Suppressor macrophage treated with lipopolysaccharide for 4 hours (primary cell): ENCODE measurements around the gene KRT75.
A peak's percentile ranks its signal among the peaks of the same experiment; 100 is the strongest.
"Not testable (repeated sequence)": the region's sequence is repeated elsewhere in the genome, so short reads cannot be mapped to it uniquely, and the experiment has no call there.

Source experiments
- DNase-seq: peaks from one replicate; pipeline ENCODE4 v3.0.0-alpha.2; 2020

Gene KRT75

DNA sequence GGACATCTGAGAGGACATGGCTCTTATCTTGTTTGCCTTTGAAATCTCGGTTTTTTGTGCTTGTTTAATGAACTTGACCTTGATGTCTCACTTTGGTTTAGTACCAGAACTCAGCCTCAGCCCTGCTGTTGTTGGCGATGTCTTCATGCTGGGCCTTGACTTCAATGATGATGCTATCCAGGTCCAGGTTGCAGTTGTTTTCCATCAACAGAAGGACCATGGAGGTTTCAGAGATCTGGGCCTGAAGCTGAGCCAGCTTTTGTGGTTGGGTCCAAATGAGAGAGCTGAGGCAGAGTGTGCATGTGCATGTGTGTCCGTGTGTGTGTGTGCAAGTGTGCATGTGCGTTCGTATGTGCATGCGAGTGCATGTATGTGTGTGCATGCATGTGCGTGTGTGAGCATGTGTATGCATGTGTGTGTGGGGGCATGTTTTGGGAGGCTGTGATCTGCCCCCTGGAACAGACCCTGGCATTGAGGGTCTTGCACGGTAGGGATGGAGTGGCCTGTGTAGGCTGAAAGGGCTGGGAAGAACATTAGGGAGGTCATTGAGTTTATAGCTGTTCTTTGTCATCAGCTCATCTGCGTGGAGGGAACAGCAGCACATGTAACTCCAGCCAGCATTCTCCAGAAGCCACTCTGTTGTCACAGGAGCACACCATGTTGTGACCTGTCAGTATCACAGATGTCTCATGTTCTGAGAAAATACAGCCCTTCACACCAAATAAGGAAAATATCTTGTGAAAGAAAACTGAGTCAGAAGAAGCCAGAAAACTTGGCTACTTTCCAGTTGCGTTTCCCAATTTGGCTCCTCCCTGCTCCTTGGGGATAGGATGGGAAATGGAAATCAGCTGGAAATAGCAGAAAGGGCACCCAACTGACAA, 18.1 kb downstream of the KRT75 start:
- peak; percentile 89 for DNase-seq

DNA sequence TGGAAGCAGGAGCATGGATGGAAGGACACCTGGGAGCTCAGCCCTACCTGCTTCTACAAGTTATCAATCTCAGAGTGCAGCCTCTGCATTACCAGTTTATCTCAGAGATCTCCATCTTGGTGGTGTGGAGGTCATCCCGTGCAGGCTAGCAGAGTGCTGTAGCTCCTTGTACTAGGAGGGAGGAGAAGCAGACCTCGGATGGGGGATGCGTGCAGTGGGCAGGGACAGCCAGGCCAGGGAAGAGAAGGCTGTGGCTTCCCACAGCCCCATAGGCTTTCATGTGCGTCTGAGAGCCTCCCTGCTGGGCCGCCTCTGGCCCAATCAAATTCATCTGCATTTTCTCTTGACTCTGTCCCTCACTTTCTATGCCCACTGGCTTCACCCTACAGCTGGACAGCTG, 19.2 kb downstream of the KRT75 start:
- DNase-seq: no peak

DNA sequence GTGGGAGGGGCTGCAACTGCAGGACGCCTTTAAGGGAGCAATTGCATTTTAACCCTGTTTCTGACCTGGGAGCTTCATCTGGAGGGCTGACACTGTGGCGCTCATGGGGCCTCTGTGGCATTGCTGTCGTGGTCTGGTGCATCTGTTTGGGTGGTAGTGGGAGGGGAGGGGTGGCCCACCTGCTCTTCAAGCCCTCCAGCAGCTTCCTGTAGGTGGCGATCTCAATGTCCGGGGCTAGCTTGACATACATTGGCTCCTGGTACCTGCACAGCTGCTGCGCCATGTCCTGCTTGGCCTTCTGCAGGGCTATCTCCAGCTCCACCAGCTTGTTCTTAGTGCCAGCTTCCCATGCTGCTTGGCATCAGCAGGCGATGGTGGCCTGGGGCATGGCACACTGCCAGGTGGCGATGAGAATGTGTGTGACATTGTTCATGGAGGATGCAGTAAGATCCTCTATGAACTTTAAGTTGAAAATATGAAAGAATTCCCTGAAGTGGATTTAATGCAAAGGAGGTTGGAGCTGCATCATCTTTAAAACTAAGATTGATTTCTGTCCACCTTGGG, 20.3 kb downstream of the KRT75 start:
- DNase-seq: no peak

DNA sequence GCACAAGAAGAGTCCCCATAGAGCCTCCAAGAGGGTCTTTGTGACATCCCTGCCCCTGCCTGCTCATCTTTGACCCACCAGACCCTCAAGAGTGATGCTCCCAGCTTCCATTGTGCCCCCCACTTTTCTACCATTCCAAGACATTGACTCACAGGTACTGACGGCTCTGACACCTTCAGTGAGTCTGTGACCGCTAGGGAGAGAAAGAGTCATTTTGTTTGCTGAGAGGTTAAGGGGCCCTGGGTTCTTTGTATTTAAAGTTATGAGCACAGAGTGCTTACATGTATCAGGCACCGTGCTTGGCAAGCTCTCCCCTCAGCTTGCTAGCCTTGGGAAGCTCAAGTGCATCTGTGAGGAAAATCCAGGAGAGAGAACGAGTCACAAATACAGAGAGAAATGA, 21.0 kb downstream of the KRT75 start:
- DNase-seq: no peak

DNA sequence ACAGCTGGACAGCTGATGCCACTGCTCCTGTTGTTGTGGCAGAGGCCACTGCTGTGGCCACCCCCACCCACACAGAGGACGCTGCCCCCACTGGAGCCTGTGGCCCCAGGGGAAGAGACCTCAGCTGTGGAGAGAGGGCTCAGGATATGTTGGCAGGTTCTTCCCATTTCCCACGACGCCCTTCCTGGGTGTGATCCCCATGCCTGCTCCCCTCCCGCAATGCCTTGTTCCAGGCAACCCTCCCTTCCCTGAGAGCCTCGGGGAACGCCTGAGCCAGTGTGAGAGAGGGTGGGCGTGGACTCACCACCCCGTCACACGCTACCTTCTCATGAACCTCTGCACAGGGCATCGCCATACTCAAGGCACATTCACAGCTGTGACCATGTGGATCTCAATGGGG, 22.4 kb downstream of the KRT75 start:
- DNase-seq: no peak

DNA sequence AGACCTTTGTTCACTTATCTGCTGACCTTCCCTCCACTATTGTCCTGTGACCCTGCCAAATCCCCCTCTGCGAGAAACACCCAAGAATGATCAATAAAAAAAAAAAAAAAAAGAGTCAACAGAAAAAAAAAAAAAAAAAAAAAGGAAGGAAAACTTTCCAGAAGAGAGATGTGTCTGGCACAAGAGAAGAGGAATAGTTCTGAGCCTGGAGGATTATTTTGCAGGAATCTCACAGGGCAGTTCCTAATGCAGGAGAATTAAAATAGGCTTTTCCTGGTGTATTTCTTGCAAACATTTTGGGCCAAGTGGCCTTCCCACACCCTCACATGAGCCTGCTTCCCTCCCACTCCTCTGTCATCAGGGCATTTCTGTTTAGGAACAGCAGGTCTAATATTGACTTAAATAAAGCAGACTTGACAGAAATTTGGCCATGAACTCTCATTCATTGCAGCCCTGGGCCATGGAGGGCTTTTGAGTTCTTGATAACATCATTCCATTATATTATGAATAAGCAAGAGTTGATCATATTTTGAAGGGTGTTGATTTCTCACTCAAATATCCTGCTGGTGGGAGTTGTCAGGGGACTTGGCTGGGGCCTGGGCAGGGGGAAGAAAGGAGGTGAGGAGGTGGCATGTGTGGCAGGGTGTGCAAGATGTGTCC, 23.5 kb downstream of the KRT75 start:
- not testable (repeated sequence) for DNase-seq

DNA sequence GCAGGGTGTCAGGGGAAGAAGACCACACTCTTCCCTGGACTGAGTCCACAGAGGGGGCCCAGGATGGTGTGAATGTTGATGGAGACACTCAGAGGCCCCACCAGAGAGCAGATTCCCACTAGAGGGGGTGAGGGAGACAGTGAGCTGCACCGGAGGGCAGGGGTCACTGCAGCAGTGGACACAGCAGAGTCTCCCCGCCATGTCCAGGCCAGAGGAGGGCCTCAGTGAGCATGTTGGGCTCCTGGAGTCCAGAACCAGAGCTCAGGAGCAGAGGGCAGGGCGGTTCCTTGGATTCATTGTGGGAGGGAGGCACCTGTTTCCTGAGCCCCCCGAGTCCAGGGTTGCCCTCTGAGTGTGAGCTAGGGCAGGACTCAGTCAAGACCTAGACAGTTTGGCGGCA, 26.3 kb downstream of the KRT75 start:
- DNase-seq: no peak

DNA sequence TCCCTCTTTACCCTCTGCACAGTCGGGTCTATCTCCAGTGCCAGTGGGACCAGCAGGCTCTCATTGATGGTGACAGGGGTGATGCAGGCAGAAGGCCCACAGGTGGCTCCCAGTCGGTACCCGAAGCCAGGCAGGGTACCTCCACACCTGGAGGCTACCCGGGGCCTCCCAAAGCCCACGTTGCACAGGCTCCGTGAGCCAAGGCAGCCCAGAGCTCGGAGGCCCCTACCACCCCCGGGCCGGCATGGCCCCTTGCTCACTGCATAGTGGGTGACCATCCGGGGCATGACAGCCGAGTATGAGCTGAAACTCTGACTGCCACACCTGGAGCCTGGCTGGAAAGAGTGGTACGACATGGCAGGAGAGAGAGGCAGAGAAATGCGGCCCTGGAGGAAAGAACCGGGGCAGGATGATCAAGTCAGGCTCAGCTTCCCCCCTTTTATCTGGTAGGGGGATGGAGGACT, 28.2 kb downstream of the KRT75 start, which contains the start of gene KRT82:
TSS of gene KRT82 (minus strand) at position 414 of the 464 bp plus-strand sequence. CDS start at position 356, 58 bp downstream.
- no peak for DNase-seq

DNA sequence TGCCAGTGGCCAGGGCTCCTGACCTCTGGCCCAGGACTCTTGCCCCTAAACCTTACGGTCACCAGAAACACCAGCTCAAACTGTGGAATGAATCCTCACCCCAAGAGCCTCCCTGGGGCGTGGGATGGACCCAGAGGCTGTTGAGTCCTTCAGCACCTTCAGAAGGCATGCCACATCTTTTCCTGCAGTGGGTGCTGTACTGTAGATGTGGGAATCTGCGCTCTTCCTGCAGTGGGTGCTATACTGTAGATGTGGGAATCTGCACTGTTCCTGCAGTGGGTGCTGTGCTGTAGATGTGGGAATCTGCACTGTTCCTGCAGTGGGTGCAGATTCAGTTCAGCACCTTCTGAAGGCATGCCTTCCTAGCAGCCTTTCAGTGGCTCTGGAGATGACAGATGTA, 29.2 kb downstream of the KRT75 start:
- DNase-seq: no peak

DNA sequence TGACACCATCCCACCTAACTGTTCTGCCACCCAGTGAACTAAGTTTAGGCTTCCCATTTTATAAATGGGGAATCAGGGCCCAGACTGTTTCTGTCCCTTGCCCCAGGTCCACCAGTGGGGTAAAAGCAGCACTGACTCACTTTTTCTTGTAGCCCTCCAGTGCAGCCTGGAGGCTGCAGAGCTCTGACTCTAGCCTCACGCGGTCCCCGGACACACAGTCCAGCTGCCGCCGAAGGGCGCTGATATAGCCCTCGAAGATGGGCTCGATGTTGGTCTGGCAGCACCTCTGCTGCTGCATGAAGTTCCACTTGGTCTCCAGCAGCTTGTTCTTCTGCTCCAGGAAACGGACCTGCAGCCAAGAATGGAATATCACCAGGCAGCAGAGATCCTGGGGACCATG, 30.6 kb downstream of the KRT75 start:
- DNase-seq: no peak

DNA sequence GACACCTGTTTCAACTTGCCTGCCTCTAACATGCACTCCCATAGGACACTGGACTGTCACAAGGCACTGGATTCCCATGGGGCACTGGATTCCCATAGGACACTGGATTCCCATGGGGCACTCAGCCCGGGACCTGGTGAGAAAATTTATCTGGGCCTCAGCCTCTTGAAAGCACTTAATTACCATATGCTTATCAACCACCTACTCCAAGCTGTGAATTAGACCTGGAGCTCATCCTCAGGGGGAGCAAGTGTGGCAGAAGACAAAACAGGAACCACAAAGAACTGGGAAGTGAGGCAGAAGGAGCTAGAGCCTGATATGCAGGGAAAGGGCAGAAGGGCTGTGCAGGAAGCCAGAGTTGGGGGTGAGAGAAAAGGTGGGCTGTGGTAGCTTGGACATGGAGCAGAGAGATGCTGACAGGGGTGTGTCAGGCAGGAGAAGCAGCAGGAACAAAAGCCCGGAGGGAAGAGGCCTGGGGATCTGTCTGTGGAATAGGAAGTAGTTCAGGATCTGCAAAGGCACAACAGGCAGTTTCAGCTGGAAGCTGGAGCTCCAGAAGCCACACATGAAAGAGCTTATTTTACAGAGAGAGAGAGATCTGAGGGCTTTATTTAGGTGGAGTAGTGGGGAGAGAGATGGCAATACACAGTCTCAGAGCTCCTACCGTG, 31.2 kb downstream of the KRT75 start:
- DNase-seq: no peak

DNA sequence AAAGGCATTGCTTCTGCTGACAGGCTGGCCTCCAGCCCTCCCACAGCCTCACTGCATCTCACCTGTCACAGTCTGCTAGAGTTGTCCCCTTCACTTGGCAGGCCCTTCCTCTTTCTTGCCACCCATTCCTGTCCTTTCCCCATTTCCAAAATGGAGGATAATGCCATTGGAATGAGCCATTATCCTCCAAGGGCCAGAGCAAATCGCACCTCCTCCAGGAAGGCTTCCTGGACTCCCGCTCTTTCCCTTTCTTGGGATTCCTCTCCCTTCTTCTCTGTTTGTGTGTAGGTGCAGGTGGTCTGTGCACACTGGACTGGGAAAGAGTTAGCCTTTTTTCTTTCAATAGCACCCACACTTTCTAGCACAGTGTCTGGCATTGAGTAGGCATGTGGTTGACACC, 31.8 kb downstream of the KRT75 start:
- no peak for DNase-seq

DNA sequence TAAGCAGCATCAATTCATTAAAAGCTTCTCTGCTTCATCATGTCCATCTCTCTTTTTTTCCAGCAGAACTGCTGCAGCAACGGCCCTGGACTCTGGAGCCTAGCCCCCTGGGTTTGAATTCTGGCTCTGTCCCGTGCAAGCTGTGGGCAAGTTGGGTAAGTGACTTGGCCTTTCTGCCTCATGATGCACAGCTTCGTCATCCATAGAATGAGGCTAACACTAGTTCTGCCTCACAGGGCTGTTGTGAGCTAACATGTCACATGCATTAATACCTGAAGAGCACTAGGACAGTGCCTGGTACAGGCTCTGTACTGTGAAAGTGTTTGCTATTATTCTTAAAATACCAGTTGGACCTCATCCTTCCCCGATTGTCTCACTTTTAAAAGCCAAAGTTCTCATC, 32.2 kb downstream of the KRT75 start:
- DNase-seq: no peak

DNA sequence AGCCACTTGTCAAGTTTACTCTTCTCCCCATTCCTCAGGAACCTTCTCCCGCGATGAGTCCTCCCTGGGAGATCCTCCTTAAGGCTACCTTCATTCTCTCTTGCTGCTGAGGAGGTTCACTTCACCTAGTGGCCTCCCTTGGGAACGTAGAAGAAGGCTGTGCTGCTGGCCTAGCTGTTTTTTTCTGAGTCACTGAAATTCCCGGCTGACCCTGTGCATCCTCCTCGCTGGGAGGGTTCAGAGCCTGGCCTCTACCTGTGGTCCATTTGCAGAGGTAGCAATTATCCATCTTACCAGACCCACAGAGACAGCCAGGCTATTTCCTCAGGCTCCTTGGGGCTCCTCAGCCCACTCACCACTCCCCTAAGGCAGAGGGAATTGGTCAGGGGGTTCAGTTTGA, 32.6 kb downstream of the KRT75 start:
- DNase-seq: no peak

DNA sequence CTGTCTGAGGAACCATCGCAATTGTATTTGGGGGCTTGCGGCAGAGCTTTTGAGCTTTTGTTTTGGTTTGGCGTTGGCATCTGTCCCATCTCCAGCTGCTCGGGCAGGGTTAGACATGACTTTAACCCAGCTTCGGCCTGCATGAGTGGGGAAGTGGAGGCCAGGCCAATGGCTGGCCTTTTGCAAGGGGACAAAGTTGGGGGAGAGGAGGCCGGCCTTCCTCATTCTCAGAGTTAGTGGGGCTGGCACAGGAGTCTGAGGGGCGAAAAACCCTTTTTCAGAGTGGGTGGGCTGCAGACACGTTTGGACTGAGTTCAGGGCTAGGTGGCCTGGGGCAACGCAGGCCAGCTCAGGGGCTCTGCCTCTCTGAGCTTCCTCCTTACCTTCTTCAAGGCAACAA, 33.3 kb downstream of the KRT75 start:
- no peak for DNase-seq

DNA sequence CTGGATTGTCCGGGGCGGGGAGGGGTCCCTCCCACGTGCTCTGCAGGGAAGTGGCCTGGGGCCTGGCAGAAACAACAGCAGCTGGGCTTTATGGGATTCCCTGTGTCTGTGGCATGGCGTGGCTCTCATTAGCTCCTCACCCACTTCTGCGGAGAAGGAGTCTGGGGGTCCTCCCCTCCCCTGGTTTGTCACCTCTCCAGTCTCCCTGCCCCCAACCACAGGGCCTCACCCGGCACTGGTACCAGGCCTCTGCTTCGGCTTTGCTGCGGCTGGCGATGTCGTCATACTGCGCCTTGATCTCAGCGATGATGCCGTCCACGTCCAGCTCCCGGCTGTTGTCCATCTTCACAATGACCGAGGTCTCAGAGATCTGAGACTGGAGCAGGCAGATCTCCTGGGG, 34.4 kb downstream of the KRT75 start:
- no peak for DNase-seq

DNA sequence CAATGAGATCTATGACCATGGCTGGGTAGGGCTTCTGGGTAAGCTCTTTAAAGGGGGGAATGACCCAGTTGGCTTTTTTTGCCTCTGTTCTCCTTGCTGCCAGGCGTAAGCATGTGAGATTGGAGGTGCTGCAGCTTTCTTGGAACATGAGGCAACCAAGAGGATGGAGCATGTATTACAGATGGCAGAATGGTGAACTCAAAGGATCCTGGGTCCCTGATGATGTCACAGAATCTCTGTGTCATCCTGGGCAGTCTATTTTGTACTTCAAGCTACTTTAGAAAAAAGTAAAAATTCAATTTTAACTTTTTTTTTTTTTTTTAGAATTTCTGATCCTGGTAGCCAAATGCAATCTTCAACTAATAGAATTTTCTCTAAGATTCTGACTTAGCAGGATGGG, 36.0 kb downstream of the KRT75 start:
- DNase-seq: no peak

DNA sequence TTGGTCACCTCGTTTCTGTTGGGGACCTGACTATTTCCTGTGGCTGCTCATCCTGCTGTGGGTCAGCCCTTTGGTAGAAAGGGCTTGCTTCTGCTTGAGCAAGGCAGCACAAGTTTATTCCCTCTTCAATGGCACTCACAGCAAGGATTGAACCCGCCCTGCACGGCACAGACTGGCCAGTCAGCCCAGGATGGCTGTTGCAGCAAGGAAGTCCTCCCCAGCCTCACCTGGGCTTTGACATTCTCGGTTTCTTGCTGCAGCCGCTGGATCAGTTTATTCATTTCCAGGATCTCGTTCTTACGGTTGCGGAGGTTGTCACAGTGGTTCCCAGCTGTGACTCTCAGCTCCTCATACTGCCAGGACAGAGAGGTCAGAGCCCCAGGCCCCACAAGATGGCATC, 37.5 kb downstream of the KRT75 start:
- no peak for DNase-seq

DNA sequence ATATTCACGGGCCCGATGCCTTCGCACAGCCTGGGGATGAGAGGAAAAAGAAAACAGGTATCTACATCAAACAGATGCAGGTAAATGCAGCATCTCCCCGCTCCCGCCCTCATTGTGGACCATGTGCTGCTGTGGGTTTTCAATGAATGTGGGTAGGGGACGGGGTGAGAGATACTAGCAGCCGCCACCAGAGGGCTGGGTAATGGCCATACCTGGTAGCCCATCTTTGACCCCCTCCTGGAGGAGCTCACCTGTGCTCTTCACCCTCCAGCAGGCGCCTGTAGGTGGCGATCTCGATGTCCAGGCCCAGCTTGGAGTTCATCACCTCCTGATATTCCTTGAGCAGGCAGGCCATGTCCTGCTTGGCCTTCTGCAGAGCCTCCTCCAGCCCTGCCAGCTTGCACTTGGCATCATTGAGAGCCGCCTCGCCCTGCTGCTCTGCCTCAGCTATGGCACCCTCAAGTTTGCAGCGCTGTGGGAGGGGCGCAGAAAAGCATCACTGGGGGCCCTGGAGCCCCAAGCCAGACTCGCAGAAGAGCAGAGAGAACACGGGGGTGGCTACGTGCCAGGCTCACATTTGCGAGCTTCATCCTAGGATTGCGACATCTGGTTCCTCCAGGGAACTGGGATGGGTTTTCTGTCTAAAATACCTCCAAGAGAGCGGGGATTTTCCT, 38.3 kb downstream of the KRT75 start:
- DNase-seq: no peak

DNA sequence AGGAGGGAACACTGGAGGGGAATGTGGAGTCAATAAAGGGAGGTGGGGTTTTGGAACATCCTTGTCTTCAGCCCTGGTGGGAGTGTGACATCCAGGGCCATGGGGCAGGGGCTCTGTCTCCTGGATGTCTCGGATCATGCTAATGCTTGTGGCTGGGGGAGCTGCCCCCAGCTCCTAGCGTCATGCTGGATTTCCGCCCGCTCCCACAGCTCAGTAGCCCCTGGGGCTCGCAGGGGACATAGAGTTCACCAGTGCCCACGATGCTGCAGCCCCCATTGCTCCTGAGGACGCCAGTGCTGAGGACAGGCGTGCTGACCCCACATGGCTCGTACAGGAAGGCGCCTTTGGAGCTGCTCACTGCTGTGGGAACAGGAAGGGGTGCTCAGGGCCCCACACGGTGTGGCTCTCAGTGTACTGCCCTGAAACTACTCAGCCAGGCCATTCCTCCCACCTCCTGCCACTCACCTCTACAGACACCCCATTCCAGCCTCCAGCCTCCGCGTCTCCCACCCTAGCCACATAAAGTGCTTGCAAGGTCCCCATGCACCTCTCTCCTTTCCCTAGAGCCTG, 39.2 kb downstream of the KRT75 start:
- no peak for DNase-seq

DNA sequence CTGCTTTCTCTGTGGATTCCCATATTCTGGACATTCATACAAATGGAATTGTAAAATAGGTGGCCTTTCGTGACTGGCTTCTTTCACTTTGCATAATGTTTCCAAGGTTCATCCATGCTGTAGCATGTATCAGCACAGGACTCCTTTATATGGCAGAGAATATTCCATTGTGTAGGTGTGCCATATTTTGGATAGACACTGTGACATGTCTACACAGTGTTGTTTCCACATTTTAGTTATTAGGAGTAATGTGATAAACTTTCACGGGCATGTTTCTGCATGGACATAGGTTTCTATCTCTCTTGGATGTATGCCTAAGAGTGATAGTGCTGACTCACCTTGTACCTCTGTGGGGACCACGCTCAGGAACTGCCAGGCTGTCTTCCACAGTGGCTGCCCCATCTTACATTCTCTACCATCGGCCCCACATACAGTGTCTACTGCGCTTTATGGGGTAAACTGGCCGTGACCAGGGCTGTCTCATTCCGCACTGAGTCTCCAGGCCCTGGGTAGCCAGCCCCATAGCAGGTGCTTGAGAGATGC, 41.6 kb downstream of the KRT75 start:
- DNase-seq: no peak

DNA sequence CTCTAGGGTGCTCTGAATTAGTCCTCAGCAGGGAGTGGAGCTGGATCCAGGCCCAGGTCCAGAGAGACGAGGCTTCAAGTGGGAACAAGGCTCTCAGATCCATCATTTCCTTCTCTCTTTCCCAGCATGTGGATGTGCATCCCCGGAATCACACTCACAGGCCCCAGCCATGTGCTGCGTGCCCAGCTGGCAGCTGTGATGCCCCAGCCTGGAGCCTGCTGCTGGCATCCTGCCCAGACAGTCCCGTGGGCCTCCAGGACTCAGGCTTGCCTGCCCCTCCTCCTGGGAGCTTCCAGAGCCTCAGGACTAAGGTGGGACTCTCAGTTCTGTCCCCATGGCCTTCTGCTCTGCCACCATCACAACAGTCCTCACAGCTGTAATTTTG, 42.6 kb downstream of the KRT75 start:
- no peak for DNase-seq
